K562 (cell line): ENCODE data around the gene PIGQ. TPM values are rescaled to one million over a fixed set of nuclear protein-coding genes. Genes with fewer than 3 reads are reported as not detected.
A peak's percentile ranks its signal among the peaks of the same experiment; 100 is the strongest.

Experiments used
- HCFC1 ChIP-seq: IDR thresholded peaks from 2 replicates; pipeline ENCODE4 v1.6.1; 2012; ENCODE audit warnings: low read depth, low read length, improper control_type of control experiment
- KDM2B ChIP-seq: fragments of 250-450 bp; sonication (Bioruptor Pico); IDR thresholded peaks from 2 replicates; pipeline ENCODE4 v1.8.0; 2021; ENCODE audit warnings: mild to moderate bottlenecking, moderate library complexity
- NFE2 ChIP-seq: IDR thresholded peaks from 2 replicates; pipeline ENCODE4 v1.6.1; 2014; ENCODE audit warnings: antibody characterized with exemption, low read depth
- RAD51 ChIP-seq: fragments of 450-650 bp; IDR thresholded peaks from 2 replicates; pipeline ENCODE4 v1.7.1; 2016; ENCODE audit warnings: low read depth, mild to moderate bottlenecking, borderline replicate concordance
- polyA plus RNA-seq, 8 experiments: library from polyadenylated mRNA; depleted of rRNA in 4 of 8; stranded (reverse) in 5 of 8; unstranded in 3 of 8; fragments of >200 nt; fragmentation: Nextera tagmentation in 2 of 8; fragmentation: Illumina TruSeq in 1 of 8; extraction: Ambion mirVana in 2 of 8; extraction: Trizol in 1 of 8; gene quantifications; 2 replicates each; pipeline versions ENCODE4 v1.2.1 to v1.2.3, GENCODE V29; 2011 to 2014; ENCODE audit warnings: inconsistent platforms in 1 of 8, missing spikeins in 1 of 8
- total RNA-seq, 7 experiments: library from RNA; depleted of rRNA in 6 of 7; stranded (reverse); fragments of >200 nt in 6 of 7; fragmentation: Illumina TruSeq in 2 of 7; extraction: Trizol in 2 of 7; gene quantifications; 2 replicates each; pipeline versions ENCODE4 v1.2.1 to v1.2.3, GENCODE V29; 2011 to 2021; ENCODE audit warnings: low replicate concordance in 1 of 7
- TF ChIP-seq, protein P1 (sequence below): fragments of 450-650 bp; IDR thresholded peaks from 2 replicates; pipeline ENCODE4 v1.6.1; 2016; ENCODE audit warnings: mild to moderate bottlenecking, moderate library complexity
- TF ChIP-seq, protein P2 (sequence below): sonication (generic); formaldehyde crosslinking; IDR thresholded peaks from 2 replicates; pipeline ENCODE4 v1.8.0; 2022; ENCODE audit warnings: mild to moderate bottlenecking, missing genetic modification reagents
- TF ChIP-seq, protein P3 (sequence below): sonication (generic); formaldehyde crosslinking; IDR thresholded peaks from 2 replicates; pipeline ENCODE4 v1.8.0; 2022; ENCODE audit warnings: mild to moderate bottlenecking, low read depth, missing genetic modification reagents
- TF ChIP-seq, protein P4 (sequence below): IDR thresholded peaks from 2 replicates; pipeline ENCODE4 v1.6.1; 2011; ENCODE audit not compliant: insufficient read length; ENCODE audit errors: extremely low read depth

Gene PIGQ
- total and polyA plus RNA-seq, 9 of the 15 experiments (the other 6 are each of a cell fraction or from before 2014, with no cell fraction given), result 0.20 to 49.6 (median 11.7) TPM

DNA sequence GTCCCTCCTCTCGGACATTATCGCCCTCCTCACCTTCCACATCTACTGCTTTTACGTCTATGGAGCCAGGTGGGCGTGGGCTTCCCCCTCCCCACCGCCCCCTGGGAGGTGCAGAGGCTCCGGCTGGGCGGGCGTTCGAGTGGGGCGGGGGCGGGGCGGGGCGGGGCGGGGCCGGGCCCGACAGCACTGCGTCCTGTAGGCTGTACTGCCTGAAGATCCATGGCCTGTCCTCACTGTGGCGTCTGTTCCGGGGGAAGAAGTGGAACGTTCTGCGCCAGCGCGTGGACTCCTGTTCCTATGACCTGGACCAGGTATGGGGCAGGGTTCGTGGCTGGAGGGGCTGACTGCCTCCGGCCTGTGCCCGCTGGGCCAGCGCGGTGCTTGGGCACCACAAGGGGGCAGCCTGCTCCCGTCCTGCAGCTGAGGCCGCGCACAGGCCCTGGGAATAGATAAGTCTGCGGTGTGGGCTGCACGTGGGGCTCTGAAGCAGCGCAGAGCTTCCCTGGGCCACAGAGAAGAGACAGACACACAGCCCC lies 9.2 kb downstream of the PIGQ start (continued):
- TF ChIP-seq RAD51, result peak; percentile 45; the same call in 1 of the 2 replicates
- TF ChIP-seq, protein P1, sequence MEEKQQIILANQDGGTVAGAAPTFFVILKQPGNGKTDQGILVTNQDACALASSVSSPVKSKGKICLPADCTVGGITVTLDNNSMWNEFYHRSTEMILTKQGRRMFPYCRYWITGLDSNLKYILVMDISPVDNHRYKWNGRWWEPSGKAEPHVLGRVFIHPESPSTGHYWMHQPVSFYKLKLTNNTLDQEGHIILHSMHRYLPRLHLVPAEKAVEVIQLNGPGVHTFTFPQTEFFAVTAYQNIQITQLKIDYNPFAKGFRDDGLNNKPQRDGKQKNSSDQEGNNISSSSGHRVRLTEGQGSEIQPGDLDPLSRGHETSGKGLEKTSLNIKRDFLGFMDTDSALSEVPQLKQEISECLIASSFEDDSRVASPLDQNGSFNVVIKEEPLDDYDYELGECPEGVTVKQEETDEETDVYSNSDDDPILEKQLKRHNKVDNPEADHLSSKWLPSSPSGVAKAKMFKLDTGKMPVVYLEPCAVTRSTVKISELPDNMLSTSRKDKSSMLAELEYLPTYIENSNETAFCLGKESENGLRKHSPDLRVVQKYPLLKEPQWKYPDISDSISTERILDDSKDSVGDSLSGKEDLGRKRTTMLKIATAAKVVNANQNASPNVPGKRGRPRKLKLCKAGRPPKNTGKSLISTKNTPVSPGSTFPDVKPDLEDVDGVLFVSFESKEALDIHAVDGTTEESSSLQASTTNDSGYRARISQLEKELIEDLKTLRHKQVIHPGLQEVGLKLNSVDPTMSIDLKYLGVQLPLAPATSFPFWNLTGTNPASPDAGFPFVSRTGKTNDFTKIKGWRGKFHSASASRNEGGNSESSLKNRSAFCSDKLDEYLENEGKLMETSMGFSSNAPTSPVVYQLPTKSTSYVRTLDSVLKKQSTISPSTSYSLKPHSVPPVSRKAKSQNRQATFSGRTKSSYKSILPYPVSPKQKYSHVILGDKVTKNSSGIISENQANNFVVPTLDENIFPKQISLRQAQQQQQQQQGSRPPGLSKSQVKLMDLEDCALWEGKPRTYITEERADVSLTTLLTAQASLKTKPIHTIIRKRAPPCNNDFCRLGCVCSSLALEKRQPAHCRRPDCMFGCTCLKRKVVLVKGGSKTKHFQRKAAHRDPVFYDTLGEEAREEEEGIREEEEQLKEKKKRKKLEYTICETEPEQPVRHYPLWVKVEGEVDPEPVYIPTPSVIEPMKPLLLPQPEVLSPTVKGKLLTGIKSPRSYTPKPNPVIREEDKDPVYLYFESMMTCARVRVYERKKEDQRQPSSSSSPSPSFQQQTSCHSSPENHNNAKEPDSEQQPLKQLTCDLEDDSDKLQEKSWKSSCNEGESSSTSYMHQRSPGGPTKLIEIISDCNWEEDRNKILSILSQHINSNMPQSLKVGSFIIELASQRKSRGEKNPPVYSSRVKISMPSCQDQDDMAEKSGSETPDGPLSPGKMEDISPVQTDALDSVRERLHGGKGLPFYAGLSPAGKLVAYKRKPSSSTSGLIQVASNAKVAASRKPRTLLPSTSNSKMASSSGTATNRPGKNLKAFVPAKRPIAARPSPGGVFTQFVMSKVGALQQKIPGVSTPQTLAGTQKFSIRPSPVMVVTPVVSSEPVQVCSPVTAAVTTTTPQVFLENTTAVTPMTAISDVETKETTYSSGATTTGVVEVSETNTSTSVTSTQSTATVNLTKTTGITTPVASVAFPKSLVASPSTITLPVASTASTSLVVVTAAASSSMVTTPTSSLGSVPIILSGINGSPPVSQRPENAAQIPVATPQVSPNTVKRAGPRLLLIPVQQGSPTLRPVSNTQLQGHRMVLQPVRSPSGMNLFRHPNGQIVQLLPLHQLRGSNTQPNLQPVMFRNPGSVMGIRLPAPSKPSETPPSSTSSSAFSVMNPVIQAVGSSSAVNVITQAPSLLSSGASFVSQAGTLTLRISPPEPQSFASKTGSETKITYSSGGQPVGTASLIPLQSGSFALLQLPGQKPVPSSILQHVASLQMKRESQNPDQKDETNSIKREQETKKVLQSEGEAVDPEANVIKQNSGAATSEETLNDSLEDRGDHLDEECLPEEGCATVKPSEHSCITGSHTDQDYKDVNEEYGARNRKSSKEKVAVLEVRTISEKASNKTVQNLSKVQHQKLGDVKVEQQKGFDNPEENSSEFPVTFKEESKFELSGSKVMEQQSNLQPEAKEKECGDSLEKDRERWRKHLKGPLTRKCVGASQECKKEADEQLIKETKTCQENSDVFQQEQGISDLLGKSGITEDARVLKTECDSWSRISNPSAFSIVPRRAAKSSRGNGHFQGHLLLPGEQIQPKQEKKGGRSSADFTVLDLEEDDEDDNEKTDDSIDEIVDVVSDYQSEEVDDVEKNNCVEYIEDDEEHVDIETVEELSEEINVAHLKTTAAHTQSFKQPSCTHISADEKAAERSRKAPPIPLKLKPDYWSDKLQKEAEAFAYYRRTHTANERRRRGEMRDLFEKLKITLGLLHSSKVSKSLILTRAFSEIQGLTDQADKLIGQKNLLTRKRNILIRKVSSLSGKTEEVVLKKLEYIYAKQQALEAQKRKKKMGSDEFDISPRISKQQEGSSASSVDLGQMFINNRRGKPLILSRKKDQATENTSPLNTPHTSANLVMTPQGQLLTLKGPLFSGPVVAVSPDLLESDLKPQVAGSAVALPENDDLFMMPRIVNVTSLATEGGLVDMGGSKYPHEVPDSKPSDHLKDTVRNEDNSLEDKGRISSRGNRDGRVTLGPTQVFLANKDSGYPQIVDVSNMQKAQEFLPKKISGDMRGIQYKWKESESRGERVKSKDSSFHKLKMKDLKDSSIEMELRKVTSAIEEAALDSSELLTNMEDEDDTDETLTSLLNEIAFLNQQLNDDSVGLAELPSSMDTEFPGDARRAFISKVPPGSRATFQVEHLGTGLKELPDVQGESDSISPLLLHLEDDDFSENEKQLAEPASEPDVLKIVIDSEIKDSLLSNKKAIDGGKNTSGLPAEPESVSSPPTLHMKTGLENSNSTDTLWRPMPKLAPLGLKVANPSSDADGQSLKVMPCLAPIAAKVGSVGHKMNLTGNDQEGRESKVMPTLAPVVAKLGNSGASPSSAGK, result peak; percentile 83
- TF ChIP-seq, protein P2, sequence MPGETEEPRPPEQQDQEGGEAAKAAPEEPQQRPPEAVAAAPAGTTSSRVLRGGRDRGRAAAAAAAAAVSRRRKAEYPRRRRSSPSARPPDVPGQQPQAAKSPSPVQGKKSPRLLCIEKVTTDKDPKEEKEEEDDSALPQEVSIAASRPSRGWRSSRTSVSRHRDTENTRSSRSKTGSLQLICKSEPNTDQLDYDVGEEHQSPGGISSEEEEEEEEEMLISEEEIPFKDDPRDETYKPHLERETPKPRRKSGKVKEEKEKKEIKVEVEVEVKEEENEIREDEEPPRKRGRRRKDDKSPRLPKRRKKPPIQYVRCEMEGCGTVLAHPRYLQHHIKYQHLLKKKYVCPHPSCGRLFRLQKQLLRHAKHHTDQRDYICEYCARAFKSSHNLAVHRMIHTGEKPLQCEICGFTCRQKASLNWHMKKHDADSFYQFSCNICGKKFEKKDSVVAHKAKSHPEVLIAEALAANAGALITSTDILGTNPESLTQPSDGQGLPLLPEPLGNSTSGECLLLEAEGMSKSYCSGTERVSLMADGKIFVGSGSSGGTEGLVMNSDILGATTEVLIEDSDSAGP (CRISPR knock-in tag), result 0 out of 2 replicates have a peak, but pooled peaks have one; percentile 43
- peak; percentile 92; the same call in 1 of the 2 replicates for TF ChIP-seq KDM2B (CRISPR knock-in tag)
- no peak for TF ChIP-seq NFE2
- TF ChIP-seq, protein P3, sequence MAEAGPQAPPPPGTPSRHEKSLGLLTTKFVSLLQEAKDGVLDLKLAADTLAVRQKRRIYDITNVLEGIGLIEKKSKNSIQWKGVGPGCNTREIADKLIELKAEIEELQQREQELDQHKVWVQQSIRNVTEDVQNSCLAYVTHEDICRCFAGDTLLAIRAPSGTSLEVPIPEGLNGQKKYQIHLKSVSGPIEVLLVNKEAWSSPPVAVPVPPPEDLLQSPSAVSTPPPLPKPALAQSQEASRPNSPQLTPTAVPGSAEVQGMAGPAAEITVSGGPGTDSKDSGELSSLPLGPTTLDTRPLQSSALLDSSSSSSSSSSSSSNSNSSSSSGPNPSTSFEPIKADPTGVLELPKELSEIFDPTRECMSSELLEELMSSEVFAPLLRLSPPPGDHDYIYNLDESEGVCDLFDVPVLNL, result peak; percentile 61; the same call in 1 of the 2 replicates
- TF ChIP-seq HCFC1, result 0 out of 2 replicates have a peak, but pooled peaks have one; percentile 17
- TF ChIP-seq, protein P4, sequence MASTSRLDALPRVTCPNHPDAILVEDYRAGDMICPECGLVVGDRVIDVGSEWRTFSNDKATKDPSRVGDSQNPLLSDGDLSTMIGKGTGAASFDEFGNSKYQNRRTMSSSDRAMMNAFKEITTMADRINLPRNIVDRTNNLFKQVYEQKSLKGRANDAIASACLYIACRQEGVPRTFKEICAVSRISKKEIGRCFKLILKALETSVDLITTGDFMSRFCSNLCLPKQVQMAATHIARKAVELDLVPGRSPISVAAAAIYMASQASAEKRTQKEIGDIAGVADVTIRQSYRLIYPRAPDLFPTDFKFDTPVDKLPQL, result no peak
